Measurements from ENCODE around the gene DTX4. TPM values are rescaled to one million over a fixed set of nuclear protein-coding genes. Genes with fewer than 3 reads are reported as not detected.

DTX4 gene
- polyA plus RNA-seq, 3 donors: 43.0 to 47.5 (median 43.4) TPM

- DNase-seq (ENCODE audit: low read depth in 3 of 3, low spot score in 2 of 3): no peak
These were observed 580 bp downstream of the DTX4 start for GRCh38 chr11:59172345-59173079.

GRCh38 chr11:59173080-59173963, 1.4 kb downstream of the DTX4 start:
- DNase-seq (ENCODE audit: low read depth in 3 of 3, low spot score in 2 of 3): peak in 1 of 3 donors; percentile 50

- no peak for DNase-seq (ENCODE audit: low read depth in 3 of 3, low spot score in 2 of 3)
These were observed 2.2 kb downstream of the DTX4 start for GRCh38 chr11:59173964-59174663.

- no peak for DNase-seq (ENCODE audit: low read depth in 3 of 3, low spot score in 2 of 3)
These were observed 2.7 kb downstream of the DTX4 start for GRCh38 chr11:59174664-59175033.

DNA sequence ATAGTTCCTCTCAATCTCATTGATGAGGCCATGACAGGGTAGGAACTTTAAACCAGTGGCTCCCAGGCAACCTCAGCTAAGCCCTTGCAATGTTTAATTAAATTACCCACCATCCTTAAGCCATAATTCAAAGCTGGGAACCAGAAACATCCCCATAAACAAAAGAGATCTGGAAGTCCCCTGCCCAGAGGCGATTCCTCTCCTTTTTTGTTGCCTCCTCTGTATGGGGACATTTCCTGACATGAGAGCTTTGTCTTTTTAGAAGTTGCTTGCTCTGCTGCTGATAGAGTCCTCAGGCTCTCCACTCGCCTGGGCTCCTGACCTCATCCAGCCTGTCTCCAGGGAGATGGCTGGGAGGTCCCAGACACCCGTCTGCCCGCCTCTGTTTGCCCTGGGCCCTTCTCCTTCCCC, 3.2 kb downstream of the DTX4 start:
- no peak for DNase-seq (ENCODE audit: low read depth in 3 of 3, low spot score in 2 of 3)

- no peak for DNase-seq (ENCODE audit: low read depth in 3 of 3, low spot score in 2 of 3)
These were observed 4.4 kb downstream of the DTX4 start for GRCh38 chr11:59176330-59176729.

- no peak for DNase-seq (ENCODE audit: low read depth in 3 of 3, low spot score in 2 of 3)
These were observed 6.5 kb downstream of the DTX4 start for GRCh38 chr11:59178402-59178801.

DNA sequence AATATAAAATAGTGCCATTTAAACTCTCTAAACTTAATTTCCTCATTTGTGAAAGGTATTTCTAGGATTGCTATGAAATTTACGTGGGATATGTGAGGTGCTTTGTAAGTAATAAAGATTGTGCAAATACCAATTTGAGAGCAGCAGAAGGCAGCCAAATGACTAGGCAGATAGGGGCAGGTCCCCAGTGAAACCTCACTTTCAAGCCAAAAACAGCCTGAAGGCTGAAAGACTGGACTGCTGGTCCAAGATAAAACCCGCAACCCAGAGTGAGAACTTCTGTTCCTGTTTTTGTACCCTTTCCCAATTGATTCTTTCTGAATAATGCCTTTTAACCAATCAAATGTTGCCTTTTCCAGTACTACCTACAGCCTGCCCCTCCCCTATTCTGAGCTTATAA, 7.2 kb downstream of the DTX4 start:
- DNase-seq (ENCODE audit: low read depth in 3 of 3, low spot score in 2 of 3): no peak

- no peak for DNase-seq (ENCODE audit: low read depth in 3 of 3, low spot score in 2 of 3)
These were observed 8.3 kb downstream of the DTX4 start for GRCh38 chr11:59180168-59180776.

GRCh38 chr11:59180907-59181306, 9.0 kb downstream of the DTX4 start:
- DNase-seq (ENCODE audit: low read depth in 3 of 3, low spot score in 2 of 3): no peak

DNA sequence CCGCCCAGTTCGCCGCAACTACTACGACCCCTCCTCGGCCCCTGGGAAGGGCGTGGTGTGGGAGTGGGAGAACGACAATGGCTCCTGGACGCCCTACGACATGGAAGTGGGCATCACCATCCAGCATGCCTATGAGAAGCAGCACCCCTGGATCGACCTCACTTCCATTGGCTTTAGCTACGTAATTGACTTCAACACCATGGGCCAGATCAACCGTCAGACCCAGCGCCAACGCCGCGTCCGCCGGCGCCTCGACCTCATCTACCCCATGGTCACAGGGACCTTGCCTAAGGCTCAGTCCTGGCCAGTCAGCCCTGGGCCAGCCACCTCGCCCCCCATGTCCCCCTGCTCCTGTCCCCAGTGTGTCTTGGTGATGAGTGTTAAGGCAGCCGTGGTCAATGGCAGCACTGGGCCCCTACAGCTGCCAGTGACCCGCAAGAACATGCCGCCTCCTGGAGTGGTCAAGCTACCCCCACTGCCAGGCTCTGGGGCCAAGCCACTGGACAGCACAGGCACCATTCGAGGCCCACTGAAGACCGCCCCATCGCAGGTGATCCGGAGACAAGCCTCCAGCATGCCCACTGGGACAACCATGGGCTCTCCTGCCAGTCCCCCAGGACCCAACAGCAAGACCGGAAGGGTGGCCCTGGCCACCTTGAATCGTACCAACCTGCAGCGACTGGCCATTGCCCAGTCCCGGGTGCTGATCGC, 10.0 kb downstream of the DTX4 start:
- DNase-seq (ENCODE audit: low read depth in 3 of 3, low spot score in 2 of 3): no peak

- DNase-seq (ENCODE audit: low read depth in 3 of 3, low spot score in 2 of 3): no peak
These were observed 10.7 kb downstream of the DTX4 start for GRCh38 chr11:59182457-59183151.

- no peak for DNase-seq (ENCODE audit: low read depth in 3 of 3, low spot score in 2 of 3)
These were observed 11.8 kb downstream of the DTX4 start for GRCh38 chr11:59183771-59184170.

DNA sequence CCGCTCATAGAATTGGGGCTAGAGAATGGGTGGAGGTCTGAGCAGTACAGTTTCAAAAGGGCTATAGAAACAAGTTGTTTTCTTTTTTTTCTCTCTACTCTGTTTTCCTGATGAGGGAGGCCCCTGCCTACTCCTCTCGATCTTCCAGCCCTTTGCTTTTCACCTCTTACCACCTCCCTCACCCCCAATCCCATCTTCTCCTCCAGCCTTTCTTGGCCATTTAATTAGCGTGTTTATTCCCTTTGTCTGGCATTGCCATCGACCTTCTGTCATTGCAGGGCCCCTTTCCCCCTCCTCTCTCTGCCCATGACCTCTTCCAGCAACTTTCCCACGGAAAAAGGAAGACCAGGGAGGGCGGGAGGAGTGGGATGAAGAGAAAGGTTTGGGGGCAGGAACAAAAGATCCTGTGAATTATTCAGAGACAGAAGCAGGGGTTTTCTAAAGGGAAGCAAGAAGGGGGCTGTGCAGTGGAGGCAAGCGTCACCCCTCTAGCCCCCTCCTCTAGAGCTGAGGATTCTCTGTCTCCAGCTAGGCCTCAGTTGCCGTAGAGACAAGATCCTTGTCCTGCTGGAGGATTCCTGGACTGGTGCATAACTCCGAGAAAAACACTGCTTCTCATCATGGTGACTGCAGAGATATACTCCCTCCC, 12.9 kb downstream of the DTX4 start:
- DNase-seq (ENCODE audit: low read depth in 3 of 3, low spot score in 2 of 3): no peak

DNA sequence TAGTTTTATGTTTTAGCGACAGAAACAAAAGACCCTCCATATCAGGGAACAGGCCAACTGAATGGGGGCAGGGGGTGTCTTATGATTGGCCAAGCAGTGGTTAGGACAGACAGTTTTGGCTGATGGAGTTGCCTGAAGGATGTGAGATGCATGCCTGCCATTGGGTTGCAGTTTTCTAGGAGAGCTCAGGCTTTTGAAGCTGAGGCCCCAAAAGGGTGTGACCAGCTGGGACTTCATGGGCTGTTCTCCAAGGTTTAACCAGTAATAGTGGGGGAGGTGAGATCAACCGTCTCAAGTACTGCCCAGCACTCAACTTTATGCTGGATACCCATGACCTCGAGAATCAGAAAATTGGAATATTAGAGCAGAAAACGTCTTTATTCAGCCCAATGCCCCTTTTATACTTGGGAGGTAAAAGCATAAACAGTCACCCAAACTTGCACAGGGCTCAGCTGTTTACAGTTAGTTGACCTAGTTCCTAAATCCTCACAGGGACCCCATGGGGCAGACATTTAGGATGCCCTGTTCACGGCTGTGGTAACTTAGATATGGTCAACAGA, 13.5 kb downstream of the DTX4 start:
- DNase-seq (ENCODE audit: low read depth in 3 of 3, low spot score in 2 of 3): no peak

DNA sequence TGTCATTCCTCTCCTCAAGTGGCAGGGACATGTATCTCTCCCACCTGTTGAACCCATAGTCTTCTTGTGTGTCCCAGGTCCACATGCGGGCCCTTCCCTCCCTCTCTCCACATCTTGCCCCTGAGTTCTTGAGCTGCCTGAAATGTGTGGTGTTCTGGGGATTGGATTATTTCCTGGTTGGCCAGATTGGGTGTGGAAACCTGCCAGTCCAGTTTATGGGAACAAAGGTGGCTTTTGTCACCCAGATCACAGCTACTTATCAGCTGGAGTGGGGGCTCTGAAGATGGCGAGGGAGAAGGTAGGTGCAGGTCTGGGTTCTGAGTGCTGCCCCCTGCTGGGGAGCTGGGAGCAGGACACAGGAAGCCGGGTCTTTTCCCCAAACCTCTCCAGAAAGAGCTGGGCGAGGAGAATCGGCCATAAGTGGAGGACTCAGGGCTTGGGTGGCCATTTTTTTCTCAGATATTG, 14.2 kb downstream of the DTX4 start:
- no peak for DNase-seq (ENCODE audit: low read depth in 3 of 3, low spot score in 2 of 3)

- no peak for DNase-seq (ENCODE audit: low read depth in 3 of 3, low spot score in 2 of 3)
These were observed 15.1 kb downstream of the DTX4 start for GRCh38 chr11:59187035-59187434.

DNA sequence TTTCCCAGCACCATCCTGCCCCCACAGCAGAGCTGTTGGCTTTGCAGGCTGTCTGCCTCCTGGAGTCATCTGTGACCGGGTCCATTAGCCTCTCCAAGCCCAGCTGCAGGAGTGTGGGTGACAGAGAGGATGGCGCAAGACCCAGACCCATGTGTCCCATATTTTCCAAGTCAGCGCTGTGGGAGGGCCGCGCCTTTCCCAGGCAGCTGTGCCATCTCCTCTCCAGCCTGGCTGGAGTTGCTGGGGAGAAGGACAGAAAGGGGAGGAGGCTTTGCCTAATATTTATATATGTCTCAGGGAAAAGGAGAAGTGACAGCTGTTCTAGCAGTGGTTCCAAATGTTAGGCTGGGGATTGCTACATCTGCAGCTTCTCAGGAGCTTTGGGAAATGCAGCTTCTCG, 15.7 kb downstream of the DTX4 start:
- DNase-seq (ENCODE audit: low read depth in 3 of 3, low spot score in 2 of 3): no peak

DNA sequence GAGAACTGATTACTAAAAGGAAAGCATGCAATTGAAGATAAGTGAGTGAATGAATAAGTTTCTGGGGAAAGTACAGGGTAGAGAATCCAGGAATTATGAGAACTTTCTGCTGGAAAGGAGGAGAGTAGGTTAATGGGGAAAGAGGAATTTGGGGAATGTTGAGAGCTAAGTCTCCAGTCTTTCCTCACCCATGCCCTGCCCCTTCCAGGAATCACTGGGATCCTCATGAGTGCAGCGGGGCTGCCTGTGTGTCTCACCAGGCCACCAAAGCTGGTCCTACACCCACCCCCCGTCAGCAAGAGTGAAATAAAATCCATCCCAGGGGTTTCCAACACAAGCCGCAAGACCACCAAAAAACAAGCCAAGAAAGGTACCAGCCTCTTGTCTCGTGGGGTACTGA, 17.0 kb downstream of the DTX4 start:
- DNase-seq (ENCODE audit: low read depth in 3 of 3, low spot score in 2 of 3): no peak

Data from right renal cortex interstitium (tissue), 3 donors.